ENCODE results near the gene CCNE1. TPM values are rescaled to one million over a fixed set of nuclear protein-coding genes. Genes with fewer than 3 reads are reported as not detected.
A peak's percentile ranks its signal among the peaks of the same experiment; 100 is the strongest.

Gene CCNE1
- total RNA-seq, 1 donor from 2014 or later = 16.5 TPM

- H3K27ac Mint-ChIP-seq = no peak overlapping the region
- TF ChIP-seq CTCF (IDR thresholded peaks at IDR 0.05; ENCODE audit: unreplicated experiment) = no peak
- peaks cover 31% of the 10 kb centered on the region for H3K27me3 Mint-ChIP-seq
Measured at GRCh38 chr19:29843180-29844051, 31.6 kb downstream of the CCNE1 start.

GRCh38 chr19:29844891-29845573 is 33.2 kb downstream of the CCNE1 start:
- DNase-seq (ENCODE audit: low spot score, unreplicated experiment) = peak; percentile 94
- Mint-ChIP-seq H3K4me1 (ENCODE audit: low read depth) (peaks cover 9% of the 10 kb centered on the region), H3K27ac (peak overlapping the region; percentile 71), H3K4me3 (ENCODE audit: low read depth) (peak overlapping the region; percentile 93), H3K27me3 (peaks cover 35% of the 10 kb centered on the region), H3K9me3 (ENCODE audit: low read depth) (no peaks in the 10 kb centered on the region), H3K36me3 (ENCODE audit: insufficient read depth) (no peaks in the 10 kb centered on the region)
- no peak for TF ChIP-seq CTCF (IDR thresholded peaks at IDR 0.05; ENCODE audit: unreplicated experiment)

More at GRCh38 chr19:29843180-29844051, 31.6 kb downstream of the CCNE1 start:
- Mint-ChIP-seq H3K4me3 (ENCODE audit: low read depth) (peak overlapping the region; percentile 67), H3K36me3 (ENCODE audit: insufficient read depth) (no peaks in the 10 kb centered on the region), H3K9me3 (ENCODE audit: low read depth) (no peaks in the 10 kb centered on the region), H3K4me1 (ENCODE audit: low read depth) (peaks cover 9% of the 10 kb centered on the region)
- DNase-seq (ENCODE audit: low spot score, unreplicated experiment) = no peak

- Mint-ChIP-seq H3K36me3 (ENCODE audit: insufficient read depth) (no peaks in the 10 kb centered on the region), H3K4me3 (ENCODE audit: low read depth) (peak overlapping the region; percentile 93), H3K9me3 (ENCODE audit: low read depth) (no peaks in the 10 kb centered on the region), H3K27me3 (peaks cover 35% of the 10 kb centered on the region), H3K27ac (peak overlapping the region; percentile 71), H3K4me1 (ENCODE audit: low read depth) (peaks cover 9% of the 10 kb centered on the region)
- no peak for DNase-seq (ENCODE audit: low spot score, unreplicated experiment)
- TF ChIP-seq CTCF (IDR thresholded peaks at IDR 0.05; ENCODE audit: unreplicated experiment) = no peak
Measured at GRCh38 chr19:29845574-29846176, 33.9 kb downstream of the CCNE1 start.

GRCh38 chr19:29849208-29849607 is 37.4 kb downstream of the CCNE1 start:
- H3K4me1 Mint-ChIP-seq (ENCODE audit: low read depth) = peaks cover 8% of the 10 kb centered on the region
- no peak for DNase-seq (ENCODE audit: low spot score, unreplicated experiment)
- peaks cover 14% of the 10 kb centered on the region for H3K27me3 Mint-ChIP-seq
- TF ChIP-seq CTCF (IDR thresholded peaks at IDR 0.05; ENCODE audit: unreplicated experiment) = no peak
- no peak overlapping the region for H3K27ac Mint-ChIP-seq
- no peaks in the 10 kb centered on the region for H3K36me3 Mint-ChIP-seq (ENCODE audit: insufficient read depth)
- H3K9me3 Mint-ChIP-seq (ENCODE audit: low read depth) = no peaks in the 10 kb centered on the region
- H3K4me3 Mint-ChIP-seq (ENCODE audit: low read depth) = no peak overlapping the region

GRCh38 chr19:29850482-29850881 is 38.7 kb downstream of the CCNE1 start:
- peaks cover 5% of the 10 kb centered on the region for H3K4me1 Mint-ChIP-seq (ENCODE audit: low read depth)
- TF ChIP-seq CTCF (IDR thresholded peaks at IDR 0.05; ENCODE audit: unreplicated experiment) = no peak
- H3K27ac Mint-ChIP-seq = no peak overlapping the region
- no peaks in the 10 kb centered on the region for H3K9me3 Mint-ChIP-seq (ENCODE audit: low read depth)
- H3K4me3 Mint-ChIP-seq (ENCODE audit: low read depth) = no peak overlapping the region
- no peak for DNase-seq (ENCODE audit: low spot score, unreplicated experiment)
- no peaks in the 10 kb centered on the region for H3K36me3 Mint-ChIP-seq (ENCODE audit: insufficient read depth)
- peaks cover 14% of the 10 kb centered on the region for H3K27me3 Mint-ChIP-seq

All from progenitor cell of endocrine pancreas (in vitro differentiated cells).